ENCODE measurements around the gene SEMA3D. TPM values are rescaled to one million over a fixed set of nuclear protein-coding genes. Genes with fewer than 3 reads are reported as not detected.

SEMA3D gene
- total and polyA plus RNA-seq, 2 of the 4 experiments (the other 2 are of a cell fraction), result 2.9 to 13.6 TPM

DNA sequence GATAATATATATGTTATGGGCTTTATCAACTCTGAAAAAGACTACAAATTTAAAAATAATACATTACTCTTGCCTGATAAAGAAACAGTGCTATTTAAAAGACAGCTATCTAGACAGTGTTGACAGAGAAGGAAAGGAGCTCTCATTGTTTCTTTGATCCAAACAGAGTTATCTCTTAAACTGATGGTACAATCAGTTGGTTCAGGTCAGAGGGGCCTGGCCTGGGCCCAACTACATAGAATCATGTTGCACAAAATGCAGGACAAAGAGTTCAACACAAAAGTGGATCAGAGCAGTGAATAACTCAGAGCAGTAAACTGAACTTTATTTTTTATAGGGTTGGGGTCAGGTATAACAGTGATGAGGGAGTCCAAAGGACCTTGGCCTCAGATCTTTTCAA is 33.8 kb upstream of the SEMA3D start:
- H3K14ac ChIP-seq (replicated peaks; ENCODE audit: low read depth, low read length), result no peak overlapping the region
- H3K27ac ChIP-seq (ENCODE audit: insufficient read depth, low read length), result no peak overlapping the region
- H3K79me1 ChIP-seq (ENCODE audit: low read depth in 1 of 2, low read length in 2 of 2), result no peaks in the 10 kb centered on the region
- H3K4me3 ChIP-seq (ENCODE audit: insufficient read depth, low read depth, low read length), result no peak overlapping the region
- H3K9me1 ChIP-seq (ENCODE audit: insufficient read depth, low read length), result no peaks in the 10 kb centered on the region
- H4K20me1 ChIP-seq (ENCODE audit: insufficient read depth, low read length), result no peaks in the 10 kb centered on the region
- dilution Hi-C loops (cut with HindIII; ENCODE audit: low sequenced_read_pairs, unreplicated experiment), result no loop called here
- no peaks in the 10 kb centered on the region for H3K9me3 ChIP-seq (ENCODE audit: control insufficient read depth, insufficient read depth, low read length)
- no peak overlapping the region for H2AFZ ChIP-seq (replicated peaks; ENCODE audit: low read length, poor library complexity)
- no peak overlapping the region for H3K23ac ChIP-seq (ENCODE audit: low read depth, low read length)
- ChIA-PET POLR2A (ENCODE audit: unreplicated experiment) (no interaction called here), CTCF (no interaction called here)
- H3K18ac ChIP-seq (ENCODE audit: low read depth, low read length), result no peak overlapping the region
- DNase-seq (no peak), ATAC-seq (ENCODE audit: low read depth) (no peak)
- H3K36me3 ChIP-seq (ENCODE audit: control insufficient read depth, insufficient read depth, low read length), result no peaks in the 10 kb centered on the region
- H4K5ac ChIP-seq (ENCODE audit: low read depth, low read length), result no peak overlapping the region
- H3K4me2 ChIP-seq (ENCODE audit: low read depth, low read length), result no peak overlapping the region
- no peak overlapping the region for H2AK5ac ChIP-seq (ENCODE audit: low read depth, low read length)
- no peak overlapping the region for H2BK120ac ChIP-seq (ENCODE audit: low read depth, low read length)
- in situ Hi-C loops (cut with MboI; ENCODE audit: low sequenced_read_pairs), result no loop called here
- H4K91ac ChIP-seq (ENCODE audit: insufficient read depth, low read depth, low read length), result no peak overlapping the region
- H2AK9ac ChIP-seq (replicated peaks; ENCODE audit: low read depth, low read length, poor library complexity), result no peak overlapping the region
- no peak overlapping the region for H3K56ac ChIP-seq (ENCODE audit: extremely low read depth, insufficient read depth, low read length)
- H3K4me1 ChIP-seq (ENCODE audit: control insufficient read depth, insufficient read depth, low read length), result peaks cover 2% of the 10 kb centered on the region; the same call in 1 of the 2 replicates
- no peak overlapping the region for H2BK15ac ChIP-seq (ENCODE audit: low read depth, low read length)
- H4K8ac ChIP-seq (ENCODE audit: low read depth in 2 of 2, low read length in 2 of 2), result no peak overlapping the region
- intact Hi-C loops (cut with micrococcal nuclease), result no loop called here
- BruUV-seq (replicated peaks), result no TSS peak
- no peak overlapping the region for H2BK5ac ChIP-seq (ENCODE audit: low read depth, low read length, poor library complexity, severe bottlenecking)
- H2BK20ac ChIP-seq (ENCODE audit: low read depth, low read length), result no peak overlapping the region
- TF ChIP-seq SMC3 (IDR thresholded peaks at IDR 0.05; ENCODE audit: low read depth, low read length), result no peak
- no peak for TF ChIP-seq MAFK (IDR thresholded peaks at IDR 0.05; ENCODE audit: low read depth, low read length)
- no peak for TF ChIP-seq BHLHE40 (IDR thresholded peaks at IDR 0.05; ENCODE audit: low read depth, low read length)
- TF ChIP-seq, protein P1, sequence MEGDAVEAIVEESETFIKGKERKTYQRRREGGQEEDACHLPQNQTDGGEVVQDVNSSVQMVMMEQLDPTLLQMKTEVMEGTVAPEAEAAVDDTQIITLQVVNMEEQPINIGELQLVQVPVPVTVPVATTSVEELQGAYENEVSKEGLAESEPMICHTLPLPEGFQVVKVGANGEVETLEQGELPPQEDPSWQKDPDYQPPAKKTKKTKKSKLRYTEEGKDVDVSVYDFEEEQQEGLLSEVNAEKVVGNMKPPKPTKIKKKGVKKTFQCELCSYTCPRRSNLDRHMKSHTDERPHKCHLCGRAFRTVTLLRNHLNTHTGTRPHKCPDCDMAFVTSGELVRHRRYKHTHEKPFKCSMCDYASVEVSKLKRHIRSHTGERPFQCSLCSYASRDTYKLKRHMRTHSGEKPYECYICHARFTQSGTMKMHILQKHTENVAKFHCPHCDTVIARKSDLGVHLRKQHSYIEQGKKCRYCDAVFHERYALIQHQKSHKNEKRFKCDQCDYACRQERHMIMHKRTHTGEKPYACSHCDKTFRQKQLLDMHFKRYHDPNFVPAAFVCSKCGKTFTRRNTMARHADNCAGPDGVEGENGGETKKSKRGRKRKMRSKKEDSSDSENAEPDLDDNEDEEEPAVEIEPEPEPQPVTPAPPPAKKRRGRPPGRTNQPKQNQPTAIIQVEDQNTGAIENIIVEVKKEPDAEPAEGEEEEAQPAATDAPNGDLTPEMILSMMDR (conservative IDR thresholded peaks at IDR 0.05; ENCODE audit: low read depth, low read length), result no peak
- TF ChIP-seq CHD1 (IDR thresholded peaks at IDR 0.05; ENCODE audit: low read depth, low read length), result no peak
- no peak for TF ChIP-seq MXI1 (IDR thresholded peaks at IDR 0.05; ENCODE audit: borderline replicate concordance, low read depth, low read length)
- no peak for TF ChIP-seq NFE2L2 (IDR thresholded peaks at IDR 0.05; ENCODE audit: low read depth, low read length)
- no peak for TF ChIP-seq CEBPB (IDR thresholded peaks at IDR 0.05; ENCODE audit: low read depth, low read length)
- TF ChIP-seq MAZ (IDR thresholded peaks at IDR 0.05; ENCODE audit: borderline replicate concordance, low read depth, low read length), result no peak
- TF ChIP-seq RFX5 (IDR thresholded peaks at IDR 0.05; ENCODE audit: low read depth, low read length), result no peak
- TF ChIP-seq POLR2A (IDR thresholded peaks at IDR 0.05; ENCODE audit: low read depth, low read length), result no peak
- no peak for TF ChIP-seq FOS (IDR thresholded peaks at IDR 0.05; ENCODE audit: low read depth, low read length)
- TF ChIP-seq, protein P2, sequence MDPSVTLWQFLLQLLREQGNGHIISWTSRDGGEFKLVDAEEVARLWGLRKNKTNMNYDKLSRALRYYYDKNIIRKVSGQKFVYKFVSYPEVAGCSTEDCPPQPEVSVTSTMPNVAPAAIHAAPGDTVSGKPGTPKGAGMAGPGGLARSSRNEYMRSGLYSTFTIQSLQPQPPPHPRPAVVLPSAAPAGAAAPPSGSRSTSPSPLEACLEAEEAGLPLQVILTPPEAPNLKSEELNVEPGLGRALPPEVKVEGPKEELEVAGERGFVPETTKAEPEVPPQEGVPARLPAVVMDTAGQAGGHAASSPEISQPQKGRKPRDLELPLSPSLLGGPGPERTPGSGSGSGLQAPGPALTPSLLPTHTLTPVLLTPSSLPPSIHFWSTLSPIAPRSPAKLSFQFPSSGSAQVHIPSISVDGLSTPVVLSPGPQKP (IDR thresholded peaks at IDR 0.05; ENCODE audit: borderline replicate concordance, low read depth, low read length), result no peak
- TF ChIP-seq, protein P3, sequence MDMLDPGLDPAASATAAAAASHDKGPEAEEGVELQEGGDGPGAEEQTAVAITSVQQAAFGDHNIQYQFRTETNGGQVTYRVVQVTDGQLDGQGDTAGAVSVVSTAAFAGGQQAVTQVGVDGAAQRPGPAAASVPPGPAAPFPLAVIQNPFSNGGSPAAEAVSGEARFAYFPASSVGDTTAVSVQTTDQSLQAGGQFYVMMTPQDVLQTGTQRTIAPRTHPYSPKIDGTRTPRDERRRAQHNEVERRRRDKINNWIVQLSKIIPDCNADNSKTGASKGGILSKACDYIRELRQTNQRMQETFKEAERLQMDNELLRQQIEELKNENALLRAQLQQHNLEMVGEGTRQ (IDR thresholded peaks at IDR 0.05; ENCODE audit: low read depth, low read length), result no peak
- H3K27me3 ChIP-seq (ENCODE audit: control insufficient read depth, insufficient read depth, low read length), result no peaks in the 10 kb centered on the region
- H3K9ac ChIP-seq (ENCODE audit: low read depth, low read length), result no peak overlapping the region
- no peak overlapping the region for H3K4ac ChIP-seq (ENCODE audit: low read depth, low read length)
